Gastroesophageal sphincter (tissue), 3 donors: ENCODE measurements around the gene NLRP5.

Experiments used
- EP300 ChIP-seq: sonication (generic); formaldehyde crosslinking; IDR thresholded peaks from one replicate; pipeline ENCODE4 v1.6.1; 2017; ENCODE audit warnings: antibody characterized with exemption, mild to moderate bottlenecking
- POLR2A ChIP-seq, 2 donors: fragments of 450-650 bp; IDR thresholded peaks; one replicate each; pipeline ENCODE4 v1.6.1; 2017; ENCODE audit warnings: antibody characterized with exemption in 2 of 2, mild to moderate bottlenecking in 2 of 2, moderate library complexity in 1 of 2
- POLR2AphosphoS5 ChIP-seq: sonication (generic); formaldehyde crosslinking; IDR thresholded peaks from one replicate; pipeline ENCODE4 v1.6.1; 2017; ENCODE audit warnings: antibody characterized with exemption
- TF ChIP-seq, protein P1 (sequence below), 4 experiments: fragments of 200-600 bp in 2 of 4; fragments of 450-650 bp in 2 of 4; sonication (generic) in 1 of 4; IDR thresholded peaks; one replicate each; pipeline ENCODE4 v1.5.1; 2017 to 2019; ENCODE audit warnings: antibody characterized with exemption in 4 of 4, mild to moderate bottlenecking in 2 of 4, moderate library complexity in 2 of 4

DNA sequence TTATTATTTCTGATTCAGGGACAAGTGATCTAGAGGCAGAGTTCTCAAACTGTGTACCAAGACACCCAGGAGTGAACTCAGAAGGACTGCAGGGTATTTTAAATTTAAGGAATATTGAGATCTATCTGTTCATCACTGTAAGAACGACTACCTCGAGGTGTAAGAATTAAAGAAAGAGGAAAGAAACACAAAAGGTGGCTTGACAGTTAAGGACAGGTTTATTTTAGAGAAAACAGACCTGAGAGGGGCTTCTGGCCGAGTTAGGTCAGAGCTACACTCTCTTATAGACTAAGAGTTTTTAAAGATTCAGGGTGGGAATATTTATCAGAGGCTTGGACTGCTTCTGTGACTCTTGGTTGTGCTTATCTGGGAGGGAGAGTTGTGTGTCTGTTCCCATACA is 12.6 kb upstream of the NLRP5 start:
- TF ChIP-seq, protein P1, sequence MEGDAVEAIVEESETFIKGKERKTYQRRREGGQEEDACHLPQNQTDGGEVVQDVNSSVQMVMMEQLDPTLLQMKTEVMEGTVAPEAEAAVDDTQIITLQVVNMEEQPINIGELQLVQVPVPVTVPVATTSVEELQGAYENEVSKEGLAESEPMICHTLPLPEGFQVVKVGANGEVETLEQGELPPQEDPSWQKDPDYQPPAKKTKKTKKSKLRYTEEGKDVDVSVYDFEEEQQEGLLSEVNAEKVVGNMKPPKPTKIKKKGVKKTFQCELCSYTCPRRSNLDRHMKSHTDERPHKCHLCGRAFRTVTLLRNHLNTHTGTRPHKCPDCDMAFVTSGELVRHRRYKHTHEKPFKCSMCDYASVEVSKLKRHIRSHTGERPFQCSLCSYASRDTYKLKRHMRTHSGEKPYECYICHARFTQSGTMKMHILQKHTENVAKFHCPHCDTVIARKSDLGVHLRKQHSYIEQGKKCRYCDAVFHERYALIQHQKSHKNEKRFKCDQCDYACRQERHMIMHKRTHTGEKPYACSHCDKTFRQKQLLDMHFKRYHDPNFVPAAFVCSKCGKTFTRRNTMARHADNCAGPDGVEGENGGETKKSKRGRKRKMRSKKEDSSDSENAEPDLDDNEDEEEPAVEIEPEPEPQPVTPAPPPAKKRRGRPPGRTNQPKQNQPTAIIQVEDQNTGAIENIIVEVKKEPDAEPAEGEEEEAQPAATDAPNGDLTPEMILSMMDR (IDR thresholded peaks at IDR 0.05) = no peak
- TF ChIP-seq EP300 (no peak), POLR2A (IDR thresholded peaks at IDR 0.05) (no peak), POLR2AphosphoS5 (no peak)
